Measurements from ENCODE around the gene PHF1.

The PHF1 gene

DNA sequence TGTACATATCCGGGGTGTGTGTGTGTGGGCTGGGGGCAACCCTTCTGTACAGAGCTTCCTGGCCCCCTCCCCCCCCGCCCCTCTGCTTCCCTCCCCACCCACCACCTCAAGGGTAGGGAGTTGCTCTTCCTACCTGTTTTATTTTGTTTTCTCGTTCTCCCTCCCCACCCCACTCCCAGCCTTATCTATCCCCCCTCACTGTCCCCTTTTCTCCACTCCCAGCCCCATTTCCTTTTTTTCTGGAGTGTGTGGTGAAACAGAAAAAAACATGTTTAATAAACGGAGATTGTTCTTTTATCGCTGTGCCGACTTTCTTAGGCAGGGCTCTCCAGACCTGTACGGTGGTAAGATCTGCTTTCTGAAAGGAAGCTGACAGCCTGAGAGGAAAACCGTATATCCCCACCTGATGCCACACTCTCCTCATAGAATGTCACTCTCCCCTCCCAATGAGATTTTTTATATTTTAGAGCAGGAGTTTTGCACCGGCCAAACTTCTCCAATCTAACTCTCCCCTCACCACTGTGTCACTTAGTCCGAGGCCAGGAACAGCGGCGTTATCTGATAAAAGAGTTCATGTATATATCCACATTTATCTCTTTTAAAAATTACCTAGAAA is 42.7 kb downstream of the PHF1 start:
- CTCF ChIA-PET, result interaction anchor here (0.9 to 1.7 kb wide), 4 partner anchors 8 to 63 kb away, joined by 3 to 5 read pairs (median 3); no protein-coding TSS in a partner anchor
- DNase-seq (ENCODE audit: low read depth, low spot score), result no peak
- POLR2A ChIA-PET, result interaction anchor here (1.0 to 1.4 kb wide), 3 partner anchors 16 to 126 kb away, joined by 3 to 5 read pairs (median 3); partner anchors contain the start of gene BAK1
- peak overlapping the region; percentile 89 for H3K4me3 ChIP-seq (ENCODE audit: low read depth, low read length)
- TF ChIP-seq, protein P1, sequence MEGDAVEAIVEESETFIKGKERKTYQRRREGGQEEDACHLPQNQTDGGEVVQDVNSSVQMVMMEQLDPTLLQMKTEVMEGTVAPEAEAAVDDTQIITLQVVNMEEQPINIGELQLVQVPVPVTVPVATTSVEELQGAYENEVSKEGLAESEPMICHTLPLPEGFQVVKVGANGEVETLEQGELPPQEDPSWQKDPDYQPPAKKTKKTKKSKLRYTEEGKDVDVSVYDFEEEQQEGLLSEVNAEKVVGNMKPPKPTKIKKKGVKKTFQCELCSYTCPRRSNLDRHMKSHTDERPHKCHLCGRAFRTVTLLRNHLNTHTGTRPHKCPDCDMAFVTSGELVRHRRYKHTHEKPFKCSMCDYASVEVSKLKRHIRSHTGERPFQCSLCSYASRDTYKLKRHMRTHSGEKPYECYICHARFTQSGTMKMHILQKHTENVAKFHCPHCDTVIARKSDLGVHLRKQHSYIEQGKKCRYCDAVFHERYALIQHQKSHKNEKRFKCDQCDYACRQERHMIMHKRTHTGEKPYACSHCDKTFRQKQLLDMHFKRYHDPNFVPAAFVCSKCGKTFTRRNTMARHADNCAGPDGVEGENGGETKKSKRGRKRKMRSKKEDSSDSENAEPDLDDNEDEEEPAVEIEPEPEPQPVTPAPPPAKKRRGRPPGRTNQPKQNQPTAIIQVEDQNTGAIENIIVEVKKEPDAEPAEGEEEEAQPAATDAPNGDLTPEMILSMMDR (IDR thresholded peaks at IDR 0.05; ENCODE audit: insufficient read depth, low read length, missing control alignments), result no peak

DNA sequence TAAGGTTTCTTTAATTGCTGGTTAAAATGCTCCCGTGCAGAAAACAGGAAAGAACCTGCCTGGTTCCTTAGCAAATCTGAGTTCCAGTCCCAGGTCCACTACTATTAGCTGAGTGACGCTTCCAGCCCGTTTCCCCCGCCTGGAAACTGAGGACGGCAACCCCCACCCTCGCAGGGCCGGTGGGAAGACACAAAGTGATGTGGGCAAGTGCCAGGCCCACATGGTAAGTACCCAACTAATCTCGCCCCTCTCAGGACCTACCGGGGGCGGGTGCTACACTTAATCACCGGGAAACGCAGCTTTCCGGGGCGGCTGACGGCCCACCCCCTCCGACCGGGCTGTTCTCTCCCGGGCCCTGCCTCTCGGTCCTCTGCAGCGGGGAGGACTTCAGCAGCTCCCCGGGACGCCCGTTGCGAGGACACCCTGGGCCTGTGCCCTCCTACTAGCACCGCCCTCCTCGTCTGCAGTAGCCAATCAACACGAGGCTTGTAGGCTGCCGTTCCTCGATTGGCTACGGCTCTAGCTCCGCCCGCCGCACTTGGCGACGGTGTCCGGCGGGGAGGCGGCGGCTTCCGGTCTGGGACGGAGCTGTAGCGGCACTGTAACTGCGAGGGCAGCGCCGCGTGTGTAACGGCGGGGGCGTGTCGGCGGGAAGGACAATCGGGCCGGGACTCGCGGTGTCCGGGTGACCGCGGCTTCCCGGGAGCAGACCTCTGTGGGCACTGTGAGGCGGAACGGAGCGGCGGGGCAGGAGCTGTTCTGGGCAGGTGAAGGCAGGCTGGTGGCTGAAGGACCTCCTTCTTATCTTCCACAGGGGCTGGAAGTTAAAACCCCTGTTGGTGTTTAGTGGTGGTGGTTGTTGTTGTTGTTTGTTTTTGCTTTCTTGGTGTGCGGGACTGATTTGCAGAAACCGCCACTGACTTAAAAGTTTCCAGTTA is 43.5 kb downstream of the PHF1 start, which contains the start of gene ZBTB9:
TSS of gene ZBTB9 (plus strand) at position 568 of the 938 bp plus-strand sequence. CDS start 525 bp downstream, outside the sequence.
- ChIA-PET POLR2A (interaction anchor here (0.7 to 1.4 kb wide), 6 partner anchors 14 to 1259 kb away, joined by 3 to 5 read pairs (median 3); partner anchors contain the start of gene BAK1), CTCF (interaction anchor here (0.9 to 1.7 kb wide), 4 partner anchors 7 to 63 kb away, joined by 3 to 5 read pairs (median 3); no protein-coding TSS in a partner anchor)
- TF ChIP-seq, protein P1 (IDR thresholded peaks at IDR 0.05; ENCODE audit: insufficient read depth, low read length, missing control alignments), result no peak
- H3K4me3 ChIP-seq (ENCODE audit: low read depth, low read length), result peak within 1 kb of the TSS; percentile 89
- DNase-seq (ENCODE audit: low read depth, low spot score), result peak; percentile 69

DNA sequence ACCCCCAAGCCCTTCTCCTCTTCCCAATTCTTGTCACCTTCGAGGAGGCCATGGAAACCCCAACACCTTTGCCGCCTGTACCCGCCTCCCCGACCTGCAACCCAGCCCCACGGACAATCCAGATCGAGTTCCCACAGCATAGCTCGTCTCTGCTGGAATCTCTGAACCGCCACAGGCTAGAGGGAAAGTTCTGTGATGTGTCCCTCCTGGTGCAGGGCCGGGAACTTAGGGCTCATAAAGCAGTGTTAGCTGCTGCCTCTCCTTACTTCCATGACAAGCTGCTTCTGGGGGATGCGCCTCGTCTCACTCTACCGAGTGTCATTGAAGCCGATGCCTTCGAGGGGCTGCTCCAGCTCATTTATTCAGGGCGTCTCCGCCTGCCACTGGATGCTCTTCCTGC is 44.2 kb downstream of the PHF1 start:
- POLR2A ChIA-PET, result interaction anchor here (0.7 to 1.1 kb wide), 3 partner anchors 15 to 1260 kb away, joined by 3 to 4 read pairs (median 3); no protein-coding TSS in a partner anchor
- H3K4me3 ChIP-seq (ENCODE audit: low read depth, low read length), result peak overlapping the region; percentile 89
- CTCF ChIA-PET, result interaction anchor here (1.7 kb wide), 1 partner anchor 64 kb away, joined by 3 read pairs; no protein-coding TSS in a partner anchor
- TF ChIP-seq, protein P1 (IDR thresholded peaks at IDR 0.05; ENCODE audit: insufficient read depth, low read length, missing control alignments), result no peak
- DNase-seq (ENCODE audit: low read depth, low spot score), result no peak

DNA sequence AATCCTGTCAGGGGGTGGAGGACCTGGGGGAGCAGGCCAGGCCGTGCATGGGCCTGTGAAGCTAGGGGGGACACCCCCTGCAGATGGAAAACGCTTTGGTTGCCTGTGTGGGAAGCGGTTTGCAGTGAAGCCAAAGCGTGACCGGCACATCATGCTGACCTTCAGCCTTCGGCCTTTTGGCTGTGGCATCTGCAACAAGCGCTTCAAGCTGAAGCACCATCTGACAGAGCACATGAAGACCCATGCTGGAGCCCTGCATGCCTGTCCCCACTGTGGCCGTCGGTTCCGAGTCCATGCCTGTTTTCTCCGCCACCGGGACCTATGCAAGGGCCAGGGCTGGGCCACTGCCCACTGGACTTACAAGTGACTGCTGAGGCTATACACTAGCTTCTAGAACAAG is 45.3 kb downstream of the PHF1 start:
- no peak overlapping the region for H3K4me3 ChIP-seq (ENCODE audit: low read depth, low read length)
- ChIA-PET POLR2A (no interaction called here), CTCF (interaction anchor here (0.7 kb wide), 1 partner anchor 65 kb away, joined by 3 read pairs; no protein-coding TSS in a partner anchor)
- TF ChIP-seq, protein P1 (IDR thresholded peaks at IDR 0.05; ENCODE audit: insufficient read depth, low read length, missing control alignments), result no peak
- no peak for DNase-seq (ENCODE audit: low read depth, low spot score)

DNA sequence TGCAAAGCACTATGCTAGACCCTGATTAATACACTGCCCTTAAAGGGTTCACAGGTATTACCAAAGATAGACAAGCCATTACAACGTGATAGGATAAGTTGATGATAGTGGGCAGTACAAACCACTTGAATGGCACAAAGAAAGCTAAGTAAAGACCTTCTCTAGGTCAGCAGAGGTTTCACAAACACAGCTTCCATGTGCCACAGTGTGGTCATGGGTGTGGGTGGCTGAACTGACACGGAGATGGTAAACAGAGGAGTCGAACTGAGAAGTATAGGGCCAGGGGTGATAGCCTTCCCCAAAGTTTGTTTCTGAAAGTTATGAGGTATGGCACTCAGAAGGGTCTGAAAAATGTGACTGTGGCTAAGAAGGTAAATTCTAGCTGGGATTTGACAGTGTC is 47.9 kb downstream of the PHF1 start:
- no peak for DNase-seq (ENCODE audit: low read depth, low spot score)
- no peak overlapping the region for H3K4me3 ChIP-seq (ENCODE audit: low read depth, low read length)
- ChIA-PET POLR2A (no interaction called here), CTCF (interaction anchor here (1.3 kb wide), 1 partner anchor 21 kb away, joined by 3 read pairs; no protein-coding TSS in a partner anchor)
- TF ChIP-seq, protein P1 (IDR thresholded peaks at IDR 0.05; ENCODE audit: insufficient read depth, low read length, missing control alignments), result no peak
